Measurements from ENCODE around the gene AHCYL1.
A peak's percentile ranks its signal among the peaks of the same experiment; 100 is the strongest.
"Not testable (repeated sequence)": the region's sequence is repeated elsewhere in the genome, so short reads cannot be mapped to it uniquely, and the experiment has no call there.

Gene AHCYL1

DNA sequence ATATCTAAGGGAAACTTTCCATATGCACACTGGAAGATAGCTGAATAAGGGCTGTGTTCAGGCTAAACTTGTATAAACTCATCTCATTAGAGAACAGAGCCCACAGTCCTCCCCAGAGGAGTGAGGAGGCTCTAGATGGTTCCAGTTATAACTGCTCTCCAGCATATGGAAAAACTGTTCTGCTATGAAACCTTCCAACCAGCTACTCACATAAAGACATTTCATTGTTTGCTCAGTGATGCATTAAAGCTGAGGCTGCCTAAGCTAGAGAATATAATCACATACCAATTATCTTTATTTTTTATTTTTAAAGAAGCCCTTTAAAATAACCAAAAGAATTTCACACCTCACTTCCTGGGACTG is 13.3 kb downstream of the AHCYL1 start:
- no peak for DNase-seq (ENCODE audit: low read depth)

DNA sequence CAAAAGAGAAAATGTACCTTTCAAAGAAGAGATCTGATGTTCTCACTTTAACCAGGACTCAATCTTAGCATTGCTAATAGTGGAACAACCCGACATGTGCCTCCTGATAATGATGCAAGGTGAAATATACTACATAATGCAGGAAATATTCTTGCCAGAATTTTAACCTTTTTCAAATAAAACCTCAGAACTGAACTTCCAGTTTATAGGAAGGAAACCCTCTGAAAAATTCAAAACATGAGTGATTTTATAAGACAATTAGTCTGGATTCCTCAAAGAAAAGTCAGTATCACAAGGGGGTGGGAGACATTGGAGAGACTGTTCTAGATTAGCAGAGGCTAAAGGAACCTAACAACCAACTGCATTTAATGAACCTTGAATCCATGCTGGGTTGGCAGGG is 18.1 kb downstream of the AHCYL1 start:
- no peak for DNase-seq (ENCODE audit: low read depth)

DNA sequence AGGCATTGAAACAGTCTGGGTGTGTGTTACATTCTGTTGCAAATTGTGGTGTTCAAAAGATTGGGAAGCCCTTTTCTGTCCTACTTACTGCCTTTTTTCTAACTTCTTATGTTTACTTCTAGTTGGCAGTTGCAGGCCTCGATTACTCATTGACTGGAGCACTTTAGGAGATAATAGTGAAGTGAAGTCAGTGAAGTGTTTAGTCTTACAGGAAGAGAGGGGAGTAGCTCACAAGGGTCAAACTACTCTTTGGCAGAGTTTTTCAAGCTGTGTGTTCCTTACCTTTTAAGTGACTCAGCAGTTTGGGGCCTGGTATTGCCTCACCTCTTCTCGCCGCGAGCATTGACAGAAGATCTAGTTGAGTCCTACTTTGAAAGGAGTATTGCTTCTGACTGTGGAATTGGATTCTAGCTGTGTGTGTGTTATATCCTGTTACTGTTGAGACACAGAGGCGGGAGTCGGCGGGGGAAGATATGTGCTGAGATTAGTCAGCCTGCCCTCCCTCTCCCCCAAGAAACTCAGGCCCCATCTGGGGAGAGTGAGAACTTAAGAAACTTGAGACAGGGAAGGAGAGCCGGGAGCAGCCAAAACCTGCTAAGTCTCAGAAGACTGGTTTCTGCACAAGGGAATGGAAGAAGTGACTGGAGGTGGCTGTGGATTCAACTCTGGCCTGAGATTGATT is 19.3 kb downstream of the AHCYL1 start:
- DNase-seq (ENCODE audit: low read depth): peak; percentile 98

DNA sequence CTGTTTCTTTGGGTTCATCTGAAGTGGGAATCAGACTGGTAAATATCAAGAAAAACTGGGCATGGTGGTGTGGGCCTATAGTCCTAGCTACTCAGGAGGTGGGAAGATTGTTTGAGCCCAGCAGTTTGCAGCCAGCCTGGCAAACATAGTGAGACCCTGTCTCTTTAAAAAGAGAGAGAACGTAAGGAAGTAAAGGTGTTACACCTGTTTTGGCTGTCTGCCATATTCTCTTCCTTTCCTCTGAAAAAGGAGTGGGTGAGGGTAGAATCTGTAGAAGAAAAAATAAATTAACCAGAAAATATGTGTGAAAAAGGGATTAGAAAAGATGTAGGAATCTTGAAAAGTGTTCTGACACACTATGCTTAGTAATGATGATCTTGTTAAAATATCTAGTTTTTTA is 20.0 kb downstream of the AHCYL1 start:
- no peak for DNase-seq (ENCODE audit: low read depth)

DNA sequence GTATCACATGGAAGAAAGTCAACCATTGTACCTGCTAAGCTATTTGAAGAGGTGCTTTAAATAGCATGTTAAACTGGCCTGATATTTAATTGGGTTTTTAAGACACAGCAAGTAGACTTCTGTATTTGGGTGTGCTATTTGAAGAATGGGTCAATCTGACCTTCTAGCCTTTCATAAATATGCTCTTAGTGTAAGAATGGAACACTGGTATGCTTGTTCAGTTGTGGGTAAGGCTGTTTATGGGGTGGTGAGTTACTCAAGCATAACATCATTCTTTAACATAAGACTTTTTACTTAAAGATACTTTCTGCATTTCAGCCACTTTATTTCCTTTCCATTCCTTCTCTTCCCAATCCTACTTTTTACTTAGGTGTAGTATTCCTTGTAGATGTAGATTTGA is 21.4 kb downstream of the AHCYL1 start:
- no peak for DNase-seq (ENCODE audit: low read depth)

DNA sequence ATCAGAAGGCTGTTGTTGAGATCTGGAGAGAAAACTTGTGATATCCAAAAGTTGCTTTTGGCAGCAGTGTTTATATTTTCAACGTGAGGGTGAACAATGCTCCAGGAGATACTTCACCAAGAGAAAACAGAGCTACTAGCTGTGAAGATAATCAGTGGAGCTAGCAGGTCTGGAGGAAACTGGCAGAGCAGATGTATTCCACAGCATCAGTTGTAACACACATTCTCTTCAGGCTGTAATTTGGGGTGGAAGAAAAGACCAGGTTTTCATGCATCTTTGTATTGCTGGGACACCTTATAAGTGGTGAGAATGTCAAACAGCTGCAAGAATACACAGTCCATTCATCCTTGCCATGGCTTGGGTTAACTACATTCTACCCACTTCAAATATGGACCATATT is 22.0 kb downstream of the AHCYL1 start:
- no peak for DNase-seq (ENCODE audit: low read depth)

DNA sequence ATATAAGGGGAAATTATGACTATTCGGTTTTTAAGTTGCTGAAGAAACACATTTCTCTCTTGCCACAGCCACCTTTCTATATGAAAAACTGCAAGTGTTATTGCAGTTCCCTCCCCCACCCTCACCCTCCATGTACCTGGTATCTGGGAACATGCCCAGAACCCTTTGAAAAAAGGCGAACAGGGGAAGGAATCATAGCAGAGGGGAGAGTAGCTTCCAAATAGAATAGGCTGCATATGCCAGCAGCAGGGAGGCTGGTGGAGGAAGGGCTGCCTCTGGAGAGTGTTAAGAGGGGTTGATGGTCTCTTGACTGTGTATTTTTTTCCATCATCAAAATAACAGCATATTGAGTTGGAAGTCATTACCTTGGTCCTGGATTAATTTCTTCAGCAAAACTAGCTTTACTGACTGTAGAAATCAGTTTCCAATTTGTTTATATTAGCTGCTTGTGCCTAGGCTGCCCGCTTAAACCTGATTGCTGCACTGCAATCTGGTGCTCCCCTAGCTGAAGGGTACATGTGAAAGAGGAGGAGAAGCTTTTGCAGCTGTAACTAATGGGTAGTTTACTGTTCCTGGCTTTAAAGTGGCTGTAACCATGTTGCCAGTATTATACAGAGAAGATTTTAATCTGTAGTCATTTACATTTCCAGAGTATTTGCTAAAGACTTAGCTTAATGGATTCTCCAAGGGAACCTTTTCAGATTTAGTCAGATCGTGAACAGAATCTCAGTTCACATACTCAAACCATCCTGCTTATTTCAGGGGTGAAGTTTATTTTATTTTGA is 22.7 kb downstream of the AHCYL1 start:
- DNase-seq (ENCODE audit: low read depth): no peak

DNA sequence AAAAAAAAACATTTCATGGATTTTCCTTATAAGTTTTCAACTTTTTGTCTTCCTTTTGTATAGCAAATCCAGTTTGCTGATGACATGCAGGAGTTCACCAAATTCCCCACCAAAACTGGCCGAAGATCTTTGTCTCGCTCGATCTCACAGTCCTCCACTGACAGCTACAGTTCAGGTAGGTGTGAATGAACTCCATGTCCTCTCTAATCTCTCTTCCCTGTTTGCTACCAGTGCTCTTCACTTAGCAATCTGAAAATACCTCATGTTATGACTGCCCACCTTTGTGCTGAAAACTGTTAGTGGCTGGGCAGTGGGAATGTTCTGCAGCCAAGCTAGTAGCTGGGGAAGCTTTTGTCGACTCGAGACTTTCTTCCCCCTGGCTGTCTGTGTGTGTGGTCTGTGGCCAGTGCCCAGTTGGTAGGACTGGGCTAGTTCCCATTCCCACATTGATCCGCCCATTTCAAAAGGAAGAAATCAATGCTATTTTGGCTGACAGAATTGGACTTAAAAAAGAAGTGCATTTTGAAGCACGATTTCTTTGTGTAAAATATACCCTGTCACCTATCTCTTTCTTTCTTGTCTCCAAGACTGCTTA is 24.5 kb downstream of the AHCYL1 start:
- no peak for DNase-seq (ENCODE audit: low read depth)

DNA sequence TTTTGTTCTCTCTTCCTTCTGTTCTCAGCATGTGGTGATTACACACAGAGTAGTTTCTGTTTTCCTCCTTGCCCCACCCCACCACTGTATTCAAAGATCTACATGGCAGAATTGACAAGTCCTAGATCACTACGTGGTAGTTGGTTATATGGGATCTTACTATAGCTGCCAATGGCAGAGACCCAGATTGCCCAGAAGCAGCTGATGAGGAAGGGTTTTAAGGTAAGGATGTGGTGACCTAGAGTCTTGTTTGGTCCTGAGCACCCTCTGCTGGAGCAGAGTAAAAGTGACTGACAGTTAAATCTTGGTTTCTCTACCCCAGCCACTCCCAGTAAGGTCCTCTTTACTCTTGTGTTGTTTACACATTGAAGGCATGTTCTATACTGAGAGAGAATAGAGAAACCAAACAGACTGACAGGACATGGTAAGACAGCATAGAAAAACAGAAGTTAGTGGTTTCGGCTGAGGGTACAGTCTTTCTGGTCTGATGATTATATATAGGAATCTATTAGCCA is 27.0 kb downstream of the AHCYL1 start:
- DNase-seq (ENCODE audit: low read depth): peak; percentile 56

DNA sequence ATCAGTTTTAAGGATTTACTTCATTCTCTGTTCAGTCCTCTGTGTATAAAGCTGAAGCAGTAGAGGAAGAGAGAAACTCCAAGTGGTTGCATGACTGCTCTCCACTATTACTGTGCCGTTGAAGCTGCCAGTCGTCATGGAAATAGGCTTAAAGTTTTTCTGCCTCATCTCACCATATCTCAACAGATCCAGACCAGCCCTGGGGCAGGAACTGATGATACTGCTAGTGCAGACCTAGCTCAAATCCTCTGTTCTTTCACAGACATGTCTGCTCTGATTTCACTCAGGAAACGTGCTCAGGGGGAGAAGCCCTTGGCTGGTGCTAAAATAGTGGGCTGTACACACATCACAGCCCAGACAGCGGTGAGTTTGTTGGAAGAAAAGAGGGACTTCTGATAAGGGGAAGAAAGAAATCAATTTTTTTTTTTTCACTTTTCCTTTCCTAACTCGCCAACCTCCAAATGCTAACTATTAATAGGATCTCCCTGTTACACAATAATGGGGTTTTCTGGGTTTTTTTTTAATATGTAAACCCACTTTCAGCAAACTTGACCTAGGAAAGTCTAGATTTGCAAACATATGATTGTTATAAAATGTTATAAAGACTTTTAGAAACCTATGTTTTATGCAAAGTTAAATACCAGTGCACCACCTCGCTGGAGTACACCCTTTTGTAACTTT is 27.7 kb downstream of the AHCYL1 start:
- no peak for DNase-seq (ENCODE audit: low read depth)

DNA sequence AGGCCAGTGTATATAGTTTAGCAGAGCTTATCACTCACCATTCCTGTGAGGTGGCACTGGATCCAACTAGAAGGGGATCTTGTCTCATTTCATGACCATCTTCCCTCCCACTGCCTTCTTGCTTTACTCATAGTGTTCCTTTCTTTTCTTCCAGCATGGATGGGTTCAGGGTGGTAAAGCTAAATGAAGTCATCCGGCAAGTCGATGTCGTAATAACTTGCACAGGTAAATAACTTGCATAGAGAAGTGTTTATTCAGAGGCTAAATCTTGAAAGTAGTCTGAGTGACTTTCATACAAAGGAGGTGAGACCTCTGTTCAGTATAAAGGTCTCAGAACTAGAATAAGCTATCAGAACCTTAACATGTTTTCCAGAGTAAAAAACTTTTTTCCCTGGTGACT is 33.2 kb downstream of the AHCYL1 start:
- no peak for DNase-seq (ENCODE audit: low read depth)

DNA sequence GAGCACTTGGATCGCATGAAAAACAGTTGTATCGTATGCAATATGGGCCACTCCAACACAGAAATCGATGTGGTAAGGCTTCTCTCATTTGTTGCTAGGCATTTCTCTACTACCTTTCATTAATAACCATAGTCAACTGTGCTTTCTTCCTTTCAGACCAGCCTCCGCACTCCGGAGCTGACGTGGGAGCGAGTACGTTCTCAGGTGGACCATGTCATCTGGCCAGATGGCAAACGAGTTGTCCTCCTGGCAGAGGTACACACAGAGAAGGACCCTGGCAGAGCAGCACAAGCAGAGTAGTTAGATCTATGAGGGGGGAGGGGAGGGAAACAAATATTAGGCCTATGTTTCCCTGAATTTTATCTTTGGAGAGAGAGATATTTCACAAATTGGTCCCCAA is 33.8 kb downstream of the AHCYL1 start:
- no peak for DNase-seq (ENCODE audit: low read depth)

DNA sequence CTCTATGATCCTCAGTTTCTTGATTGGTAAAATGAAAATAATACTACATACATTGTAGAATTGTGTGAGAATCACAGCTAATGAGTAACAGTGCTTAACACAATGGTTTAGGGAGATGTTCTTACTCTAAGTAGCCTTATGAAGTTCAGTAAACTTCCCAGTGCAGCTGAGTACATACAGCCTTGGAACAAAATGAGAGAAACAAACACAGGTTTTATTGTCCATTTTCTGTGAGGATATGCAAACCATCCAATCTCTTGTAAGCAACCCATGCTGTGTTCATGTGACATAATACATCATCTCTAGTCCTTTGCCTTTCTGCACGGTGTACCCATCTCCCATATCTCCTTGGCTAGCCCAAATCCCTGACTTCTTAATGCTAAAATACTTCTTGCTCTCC is 35.2 kb downstream of the AHCYL1 start:
- DNase-seq (ENCODE audit: low read depth): no peak

DNA sequence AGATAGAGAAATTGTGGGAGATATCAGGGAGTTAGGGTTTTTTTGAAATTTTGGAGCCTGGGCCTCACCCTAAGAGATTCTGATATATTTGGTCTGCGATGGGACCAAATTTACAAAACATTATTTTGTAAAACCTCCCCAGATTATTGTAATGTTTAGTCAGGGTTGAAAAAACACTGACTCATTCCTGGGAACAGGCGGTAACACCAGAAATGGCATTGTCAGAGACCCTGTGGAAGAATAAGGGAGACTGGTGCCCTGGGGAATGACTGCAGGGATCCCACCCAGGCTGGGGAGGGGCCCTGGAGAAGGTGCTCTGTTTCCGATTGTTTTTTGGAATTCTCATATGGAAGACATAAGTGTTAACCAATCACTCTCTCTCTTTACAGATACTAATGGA is 36.7 kb downstream of the AHCYL1 start:
- DNase-seq (ENCODE audit: low read depth): no peak

DNA sequence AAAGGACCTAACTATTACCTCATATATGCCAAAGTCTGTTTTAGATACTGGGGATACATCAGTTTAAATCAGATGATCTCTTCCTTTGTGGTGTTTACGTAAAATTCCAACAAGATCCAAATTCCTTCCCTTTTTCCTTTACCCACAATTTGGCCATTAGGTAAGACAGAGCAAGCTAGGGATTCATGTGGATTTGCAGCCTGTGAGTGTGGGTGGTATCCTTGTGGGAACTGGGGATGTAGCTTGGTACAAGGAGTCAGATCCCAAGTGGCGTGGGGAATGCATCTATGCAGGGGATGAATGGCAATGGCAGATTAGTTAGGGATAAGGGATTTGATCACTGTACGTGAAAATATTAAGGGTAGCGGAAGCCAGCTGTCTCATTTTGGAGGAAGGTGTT is 40.0 kb downstream of the AHCYL1 start:
- DNase-seq (ENCODE audit: low read depth): no peak

DNA sequence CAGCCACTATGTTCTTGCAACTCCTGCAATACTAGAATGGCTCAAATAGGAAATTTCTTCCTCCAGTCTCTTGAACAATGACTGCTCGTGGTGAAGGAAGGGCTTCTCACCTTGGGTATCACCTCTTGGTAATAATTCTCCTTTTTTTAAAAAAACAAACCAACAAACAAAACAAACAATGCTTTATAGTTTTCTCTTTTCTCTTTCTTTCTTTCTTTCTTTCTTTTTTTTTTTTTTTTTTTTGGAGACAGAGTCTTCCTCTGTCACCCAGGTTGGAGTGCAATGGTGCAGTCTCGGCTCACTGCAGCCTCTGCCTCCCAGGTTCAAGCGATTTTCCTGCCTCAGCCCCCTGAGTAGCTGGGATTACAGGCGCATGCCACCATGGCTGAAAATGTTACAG is 46.1 kb downstream of the AHCYL1 start:
- DNase-seq (ENCODE audit: low read depth): not testable (repeated sequence)

DNA sequence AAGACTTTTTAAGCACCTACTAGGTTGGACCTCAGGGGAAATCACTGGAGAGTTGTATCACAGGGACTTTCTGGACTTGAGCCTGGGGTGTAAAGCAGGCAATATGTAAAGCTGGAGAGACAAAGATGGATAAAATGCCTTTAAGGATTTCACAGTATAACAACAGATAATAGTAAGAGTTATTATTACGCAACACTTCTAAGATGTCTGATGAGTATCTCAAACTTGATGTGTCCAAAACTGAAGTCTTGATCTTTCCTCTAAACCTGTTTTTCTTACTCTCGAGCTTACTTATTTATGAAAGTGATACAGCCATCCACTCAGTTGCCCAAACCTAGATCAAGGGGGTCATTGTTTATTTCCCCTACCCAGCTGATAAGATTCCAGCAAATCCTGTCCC is 47.8 kb downstream of the AHCYL1 start:
- no peak for DNase-seq (ENCODE audit: low read depth)

DNA sequence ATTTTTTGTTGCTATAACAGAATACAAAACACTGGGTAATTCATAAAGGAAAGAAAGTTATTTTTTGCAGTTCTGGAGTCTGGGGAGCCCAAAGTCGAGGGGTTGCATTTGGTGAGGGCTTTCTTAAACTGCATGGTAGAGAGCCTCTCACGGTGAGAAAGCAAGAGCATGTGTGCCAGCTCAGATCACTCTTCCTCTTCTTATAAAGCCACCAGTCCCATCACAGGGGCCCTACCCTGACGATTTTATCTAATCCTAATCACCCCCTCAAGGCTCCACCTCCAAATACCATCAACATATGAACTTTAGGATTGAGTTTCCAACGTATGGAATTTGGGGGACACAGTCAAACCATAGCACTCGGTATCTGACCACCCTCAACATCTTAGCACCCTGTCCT is 48.9 kb downstream of the AHCYL1 start:
- no peak for DNase-seq (ENCODE audit: low read depth)

DNA sequence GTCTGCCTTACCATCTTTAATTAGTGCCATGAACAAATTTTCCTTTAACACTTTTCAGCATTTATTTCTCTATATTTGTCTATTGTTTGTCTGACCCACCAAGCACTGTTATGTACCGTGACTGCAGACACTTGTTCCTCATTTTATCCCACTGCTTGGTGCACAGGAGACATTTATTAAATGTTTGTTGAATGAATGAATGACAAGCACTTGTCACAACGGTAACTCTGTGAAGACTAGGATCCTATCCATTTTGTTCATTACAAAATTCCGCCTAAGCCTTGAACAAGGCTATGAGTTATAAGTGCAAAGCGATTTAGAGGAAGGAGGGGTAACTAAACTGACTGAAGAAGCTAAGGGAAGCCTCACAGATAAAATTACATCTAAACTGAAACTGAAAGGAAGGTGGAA is 49.5 kb downstream of the AHCYL1 start:
- no peak for DNase-seq (ENCODE audit: low read depth)

DNA sequence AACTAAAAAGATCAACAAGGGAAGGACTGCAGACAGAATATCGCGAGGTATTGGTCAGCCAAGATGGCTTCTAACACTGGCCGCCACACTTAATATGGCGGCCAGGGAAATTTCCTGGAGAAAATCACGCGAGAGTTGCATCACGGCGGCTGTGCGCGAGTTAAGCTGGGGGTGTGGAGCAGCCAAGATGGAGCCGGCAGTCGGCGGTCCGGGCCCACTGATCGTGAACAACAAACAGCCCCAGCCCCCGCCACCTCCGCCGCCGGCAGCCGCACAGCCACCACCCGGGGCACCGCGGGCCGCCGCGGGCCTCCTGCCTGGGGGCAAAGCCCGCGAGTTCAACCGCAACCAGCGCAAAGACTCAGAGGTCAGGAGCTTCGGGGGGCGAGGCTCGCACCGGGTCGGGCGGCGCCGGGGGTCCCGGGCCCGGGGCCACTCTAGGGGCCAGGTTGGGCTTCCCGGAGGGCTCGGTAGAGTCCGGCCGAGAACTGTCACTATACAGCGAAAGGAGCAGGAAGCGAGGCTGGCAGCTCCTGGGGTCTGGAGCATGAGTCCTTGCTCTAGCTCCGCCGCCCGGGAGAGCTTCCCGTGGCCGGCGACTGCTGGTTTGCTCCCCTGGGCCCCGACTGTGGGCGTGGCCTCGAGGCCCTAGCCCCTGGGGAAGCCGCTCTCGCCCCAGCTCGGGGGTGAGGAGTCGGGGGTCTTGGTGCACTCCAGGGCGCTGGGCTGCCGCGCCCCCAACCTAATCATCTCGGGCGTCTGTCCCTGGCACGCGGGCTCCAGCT is 50.1 kb downstream of the AHCYL1 start, which contains the start of gene STRIP1:
Gene STRIP1 (plus strand): TSS at position 174 of the 785 bp plus-strand sequence. CDS start 14 bp downstream, at position 188.
- peak; percentile 96 for DNase-seq (ENCODE audit: low read depth)

DNA sequence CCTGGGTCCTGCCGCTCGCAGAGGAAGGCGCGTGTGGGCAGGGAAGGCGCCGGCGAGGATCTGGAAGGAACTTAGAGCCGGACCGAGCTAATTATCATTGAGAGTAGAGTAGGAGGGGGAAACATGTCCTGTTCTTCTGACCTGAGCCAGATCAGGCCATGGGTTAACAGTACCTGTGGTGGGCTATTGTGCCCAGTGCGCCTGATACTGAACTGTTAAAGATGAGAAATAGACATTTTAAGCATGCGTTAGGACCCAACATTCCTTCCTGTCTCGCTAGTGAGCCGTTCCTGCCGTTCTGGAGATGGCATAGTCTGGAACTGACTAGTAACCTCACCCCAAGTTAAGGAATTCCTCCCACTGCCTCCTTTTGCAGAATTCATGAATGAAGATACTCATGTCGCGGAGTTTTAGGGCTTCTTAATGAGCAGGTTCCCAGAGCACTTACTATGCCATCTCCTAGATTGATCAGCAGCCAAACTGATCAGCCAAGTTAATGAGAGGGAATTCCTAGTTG is 50.7 kb downstream of the AHCYL1 start:
- no peak for DNase-seq (ENCODE audit: low read depth)

DNA sequence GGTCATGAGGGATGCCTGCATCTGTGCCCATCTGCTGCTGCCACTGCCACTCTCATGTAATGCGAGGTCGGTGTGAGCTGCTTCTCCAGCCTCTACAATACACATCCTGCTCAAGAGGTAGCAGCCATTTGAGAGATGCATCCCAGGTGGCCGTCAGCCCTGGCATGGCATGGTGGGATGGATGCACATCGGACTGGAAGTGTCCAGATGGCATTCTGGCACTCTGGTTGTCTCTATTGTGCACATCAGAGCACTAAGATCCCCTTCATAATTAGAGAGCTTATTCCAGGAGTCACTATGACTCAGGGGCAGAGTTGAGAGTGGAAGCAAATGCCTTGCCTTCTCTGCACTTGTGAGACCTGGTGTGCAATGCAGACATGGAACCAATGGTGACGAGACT is 53.7 kb downstream of the AHCYL1 start:
- no peak for DNase-seq (ENCODE audit: low read depth)
